Neural progenitor cell (in vitro differentiated cells): ENCODE measurements around the gene CEP170B. TPM values are rescaled to one million over a fixed set of nuclear protein-coding genes. Genes with fewer than 3 reads are reported as not detected.

Experiments used
- DNase-seq: peaks from one replicate; pipeline ENCODE4 v3.0.0-alpha.2; 2016; ENCODE audit warnings: low spot score
- H2AFZ ChIP-seq: fragments of 200-600 bp; sonication (generic); replicated peaks from 2 replicates; pipeline ENCODE4 v1.6.1; 2016; ENCODE audit warnings: antibody characterized with exemption
- H3F3A ChIP-seq: fragments of 200-600 bp; sonication (generic); 2 replicates; pipeline ENCODE4 v1.6.1; 2016; ENCODE audit warnings: antibody characterized with exemption, low read depth
- H3K27ac ChIP-seq: fragments of 200-600 bp; sonication (generic); 2 replicates; pipeline ENCODE4 v1.5.1; 2016; ENCODE audit warnings: mild to moderate bottlenecking
- H3K27me3 ChIP-seq: fragments of 200-600 bp; sonication (generic); 2 replicates; pipeline ENCODE4 v1.6.1; 2016; ENCODE audit warnings: mild to moderate bottlenecking, moderate library complexity
- H3K36me3 ChIP-seq: fragments of 200-600 bp; sonication (generic); 2 replicates; pipeline ENCODE4 v1.5.1; 2016
- H3K4me1 ChIP-seq: fragments of 200-600 bp; sonication (generic); 2 replicates; pipeline ENCODE4 v1.6.1; 2016; ENCODE audit warnings: mixed run types
- H3K4me2 ChIP-seq: fragments of 200-600 bp; sonication (generic); 2 replicates; pipeline ENCODE4 v1.6.1; 2016
- H3K4me3 ChIP-seq: fragments of 200-600 bp; sonication (generic); 2 replicates; pipeline ENCODE4 v1.5.1; 2016
- H3K79me2 ChIP-seq: fragments of 200-600 bp; sonication (generic); 2 replicates; pipeline ENCODE4 v1.6.1; 2016; ENCODE audit warnings: low read depth
- H3K9ac ChIP-seq: fragments of 200-600 bp; sonication (generic); 2 replicates; pipeline ENCODE4 v1.6.1; 2016
- H3K9me3 ChIP-seq: fragments of 200-600 bp; sonication (generic); 2 replicates; pipeline ENCODE4 v1.5.1; 2016; ENCODE audit warnings: low read depth
- H4K20me1 ChIP-seq: fragments of 200-600 bp; sonication (generic); 2 replicates; pipeline ENCODE4 v1.6.1; 2016; ENCODE audit warnings: low read depth
- H3K27ac Mint-ChIP-seq: 3 replicates; pipeline ENCODE4 v1.8.0; 2021; ENCODE audit warnings: mixed read lengths
- H3K27me3 Mint-ChIP-seq: 2 replicates; pipeline ENCODE4 v1.8.0; 2022; ENCODE audit warnings: low read depth, mild to moderate bottlenecking, inconsistent platforms, moderate library complexity, mixed read lengths; ENCODE audit not compliant: insufficient read depth
- H3K36me3 Mint-ChIP-seq: 3 replicates; pipeline ENCODE4 v1.8.0; 2021; ENCODE audit warnings: mixed read lengths
- H3K4me1 Mint-ChIP-seq: 3 replicates; pipeline ENCODE4 v1.8.0; 2021; ENCODE audit warnings: mixed read lengths
- H3K4me3 Mint-ChIP-seq: 3 replicates; pipeline ENCODE4 v1.8.0; 2021; ENCODE audit warnings: mild to moderate bottlenecking, moderate library complexity, mixed read lengths
- H3K9me3 Mint-ChIP-seq: 3 replicates; pipeline ENCODE4 v1.8.0; 2020; ENCODE audit warnings: mixed read lengths
- EZH2 ChIP-seq: fragments of 200-600 bp; sonication (generic); IDR thresholded peaks from 2 replicates; pipeline ENCODE4 v1.6.1; 2017; ENCODE audit warnings: antibody characterized with exemption, mild to moderate bottlenecking, moderate library complexity
- EZH2phosphoT487 ChIP-seq: fragments of 200-600 bp; sonication (generic); IDR thresholded peaks from 2 replicates; pipeline ENCODE4 v1.6.1; 2017; ENCODE audit warnings: antibody characterized with exemption
- total RNA-seq: library from RNA; depleted of rRNA; stranded (reverse); fragments of >200 nt; gene quantifications from 2 replicates; pipeline ENCODE4 v1.2.3, GENCODE V29; 2015; ENCODE audit warnings: low replicate concordance
- TF ChIP-seq, protein P1 (sequence below): fragments of 200-600 bp; sonication (generic); IDR thresholded peaks from 2 replicates; pipeline ENCODE4 v1.5.1; 2017; ENCODE audit warnings: antibody characterized with exemption, mild to moderate bottlenecking

CEP170B gene
- total RNA-seq, 1 donor from 2014 or later: 3.0 TPM

DNA sequence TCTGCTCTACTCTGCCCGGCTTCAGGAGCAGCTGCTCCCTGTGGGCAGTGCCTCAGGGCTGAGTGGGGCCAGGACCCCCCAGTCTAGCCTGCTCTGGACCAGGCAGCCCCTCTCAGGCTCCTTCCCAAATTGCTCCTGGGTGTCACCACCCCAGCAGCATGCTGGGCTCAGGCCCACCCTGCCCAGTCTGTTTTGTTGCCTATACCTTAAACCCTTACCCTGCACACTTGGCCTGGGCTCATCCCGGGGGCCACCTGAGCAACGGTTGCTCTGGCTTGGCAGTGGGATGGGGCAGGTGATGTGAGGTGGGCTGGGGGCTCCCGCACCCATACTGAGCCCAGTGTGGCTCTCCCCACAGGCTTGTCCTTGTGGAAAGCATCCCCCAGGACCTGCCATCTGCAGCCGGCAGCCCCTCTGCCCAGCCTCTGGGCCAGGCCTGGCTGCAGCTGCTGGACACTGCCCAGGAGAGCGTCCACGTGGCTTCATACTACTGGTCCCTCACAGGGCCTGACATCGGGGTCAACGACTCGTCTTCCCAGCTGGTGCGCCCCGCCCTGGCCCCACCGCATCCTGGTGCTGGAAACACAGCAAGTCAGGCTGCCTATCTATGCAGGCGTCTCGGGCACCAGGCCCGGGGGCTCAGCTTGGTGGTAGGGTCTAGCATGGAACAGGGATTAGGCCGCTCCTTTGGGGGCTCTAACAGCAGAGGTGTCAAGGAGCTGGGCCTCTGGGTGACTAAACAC, 63.5 kb downstream of the CEP170B start:
- no peak overlapping the region for H3K27ac Mint-ChIP-seq
- peaks cover 7% of the 10 kb centered on the region for H3F3A ChIP-seq
- H3K4me3 ChIP-seq: no peak overlapping the region
- no peaks in the 10 kb centered on the region for H3K36me3 ChIP-seq
- no peak for DNase-seq
- peaks cover 10% of the 10 kb centered on the region for H4K20me1 ChIP-seq
- peaks cover 13% of the 10 kb centered on the region for H3K4me1 ChIP-seq
- H3K4me3 Mint-ChIP-seq: no peak overlapping the region
- no peaks in the 10 kb centered on the region for H3K79me2 ChIP-seq
- H3K36me3 Mint-ChIP-seq: no peaks in the 10 kb centered on the region
- H3K27me3 ChIP-seq: peaks cover 43% of the 10 kb centered on the region
- H3K9me3 Mint-ChIP-seq: no peaks in the 10 kb centered on the region
- no peaks in the 10 kb centered on the region for H3K4me1 Mint-ChIP-seq
- H3K4me2 ChIP-seq: no peak overlapping the region
- peaks cover 17% of the 10 kb centered on the region for H3K27me3 Mint-ChIP-seq
- no peak overlapping the region for H3K27ac ChIP-seq
- no peak overlapping the region for H3K9ac ChIP-seq
- no peaks in the 10 kb centered on the region for H3K9me3 ChIP-seq
- no peak overlapping the region for H2AFZ ChIP-seq
- no peak for TF ChIP-seq EZH2

DNA sequence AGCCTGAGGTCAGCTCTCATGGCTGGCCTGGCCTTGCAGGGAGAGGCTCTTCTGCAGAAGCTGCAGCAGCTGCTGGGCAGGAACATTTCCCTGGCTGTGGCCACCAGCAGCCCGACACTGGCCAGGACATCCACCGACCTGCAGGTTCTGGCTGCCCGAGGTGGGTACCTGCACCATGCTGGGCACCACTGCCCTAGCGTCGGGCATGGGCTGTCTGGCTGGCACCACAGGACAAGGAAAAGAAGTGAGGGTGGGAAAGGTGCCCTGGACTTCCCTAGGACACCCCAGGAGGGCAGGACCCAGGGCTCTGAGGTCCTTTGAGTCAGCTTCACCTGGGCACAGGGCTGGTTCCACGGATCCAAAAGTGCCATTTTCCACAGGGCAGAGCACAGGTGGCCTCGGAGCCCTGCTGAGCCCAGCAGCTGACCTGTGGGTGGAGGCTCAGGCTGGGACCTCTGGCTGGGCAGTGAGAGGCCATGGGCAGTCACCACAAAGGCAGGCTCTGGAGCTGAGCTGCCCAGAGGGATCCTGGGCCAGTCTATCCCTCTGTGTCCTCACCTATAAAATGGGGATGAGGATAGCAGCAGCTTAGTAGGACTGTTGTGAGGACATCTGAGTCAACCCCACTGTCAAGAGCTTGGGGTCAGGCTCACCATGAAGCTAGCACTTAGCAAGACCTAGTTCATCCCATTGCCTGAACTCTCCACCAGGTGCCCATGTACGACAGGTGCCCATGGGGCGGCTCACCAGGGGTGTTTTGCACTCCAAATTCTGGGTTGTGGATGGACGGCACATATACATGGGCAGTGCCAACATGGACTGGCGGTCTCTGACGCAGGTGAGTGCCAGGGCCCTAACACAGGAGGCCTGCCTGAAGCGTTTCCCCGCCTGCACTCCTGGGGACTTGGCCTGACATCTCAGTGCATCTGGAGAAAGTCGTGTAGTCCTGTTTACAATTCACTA, 64.5 kb downstream of the CEP170B start:
- Mint-ChIP-seq H3K9me3 (no peaks in the 10 kb centered on the region), H3K4me1 (peaks cover 2% of the 10 kb centered on the region), H3K27me3 (peaks cover 21% of the 10 kb centered on the region), H3K4me3 (no peak overlapping the region), H3K27ac (no peak overlapping the region), H3K36me3 (no peaks in the 10 kb centered on the region)
- no peaks in the 10 kb centered on the region for H3K79me2 ChIP-seq
- H4K20me1 ChIP-seq: peaks cover 10% of the 10 kb centered on the region
- no peak overlapping the region for H3K4me2 ChIP-seq
- DNase-seq: no peak
- TF ChIP-seq EZH2 (no peak), EZH2phosphoT487 (no peak)
- H3F3A ChIP-seq: peaks cover 9% of the 10 kb centered on the region
- no peaks in the 10 kb centered on the region for H3K9me3 ChIP-seq
- no peak overlapping the region for H3K27ac ChIP-seq
- no peaks in the 10 kb centered on the region for H3K36me3 ChIP-seq
- no peak overlapping the region for H3K9ac ChIP-seq
- peaks cover 13% of the 10 kb centered on the region for H3K4me1 ChIP-seq
- no peak overlapping the region for H2AFZ ChIP-seq
- H3K4me3 ChIP-seq: no peak overlapping the region
- H3K27me3 ChIP-seq: peaks cover 52% of the 10 kb centered on the region

DNA sequence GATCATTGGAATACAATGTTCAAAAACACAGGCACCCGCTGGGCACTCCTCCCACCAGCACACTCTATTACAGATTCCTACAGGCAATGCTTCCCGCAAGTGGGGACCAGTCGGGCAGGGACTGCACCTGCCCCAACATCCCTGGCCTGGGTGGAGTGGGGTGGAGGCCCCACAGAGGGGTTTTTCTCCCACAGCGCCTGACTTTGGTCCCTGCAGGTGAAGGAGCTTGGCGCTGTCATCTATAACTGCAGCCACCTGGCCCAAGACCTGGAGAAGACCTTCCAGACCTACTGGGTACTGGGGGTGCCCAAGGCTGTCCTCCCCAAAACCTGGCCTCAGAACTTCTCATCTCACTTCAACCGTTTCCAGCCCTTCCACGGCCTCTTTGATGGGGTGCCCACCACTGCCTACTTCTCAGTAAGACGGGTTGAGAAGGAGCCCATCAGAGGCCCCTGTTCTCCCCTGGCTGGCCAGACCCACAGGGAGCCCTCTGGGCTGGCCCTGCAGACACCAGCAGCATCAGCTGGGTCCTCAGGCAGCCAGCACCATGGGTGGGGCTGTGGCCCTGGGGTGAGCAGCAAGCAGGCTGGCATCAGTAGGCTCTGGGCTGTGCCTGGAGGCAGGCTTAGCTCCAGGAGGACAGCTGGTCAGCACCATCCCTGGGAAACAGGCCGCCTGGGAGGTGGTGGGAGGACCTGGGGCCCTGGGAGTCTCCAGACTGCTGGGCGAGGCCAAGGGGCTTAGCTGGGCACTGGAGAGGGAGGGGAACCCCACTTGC, 65.6 kb downstream of the CEP170B start:
- H3K27ac ChIP-seq: no peak overlapping the region
- DNase-seq: no peak
- Mint-ChIP-seq H3K27ac (no peak overlapping the region), H3K4me1 (peaks cover 4% of the 10 kb centered on the region), H3K36me3 (no peaks in the 10 kb centered on the region), H3K27me3 (peaks cover 27% of the 10 kb centered on the region), H3K9me3 (no peaks in the 10 kb centered on the region), H3K4me3 (no peak overlapping the region)
- H2AFZ ChIP-seq: no peak overlapping the region
- H3K4me2 ChIP-seq: no peak overlapping the region
- no peak overlapping the region for H3K4me3 ChIP-seq
- no peak overlapping the region for H3K9ac ChIP-seq
- TF ChIP-seq EZH2 (no peak), EZH2phosphoT487 (no peak)
- TF ChIP-seq, protein P1, sequence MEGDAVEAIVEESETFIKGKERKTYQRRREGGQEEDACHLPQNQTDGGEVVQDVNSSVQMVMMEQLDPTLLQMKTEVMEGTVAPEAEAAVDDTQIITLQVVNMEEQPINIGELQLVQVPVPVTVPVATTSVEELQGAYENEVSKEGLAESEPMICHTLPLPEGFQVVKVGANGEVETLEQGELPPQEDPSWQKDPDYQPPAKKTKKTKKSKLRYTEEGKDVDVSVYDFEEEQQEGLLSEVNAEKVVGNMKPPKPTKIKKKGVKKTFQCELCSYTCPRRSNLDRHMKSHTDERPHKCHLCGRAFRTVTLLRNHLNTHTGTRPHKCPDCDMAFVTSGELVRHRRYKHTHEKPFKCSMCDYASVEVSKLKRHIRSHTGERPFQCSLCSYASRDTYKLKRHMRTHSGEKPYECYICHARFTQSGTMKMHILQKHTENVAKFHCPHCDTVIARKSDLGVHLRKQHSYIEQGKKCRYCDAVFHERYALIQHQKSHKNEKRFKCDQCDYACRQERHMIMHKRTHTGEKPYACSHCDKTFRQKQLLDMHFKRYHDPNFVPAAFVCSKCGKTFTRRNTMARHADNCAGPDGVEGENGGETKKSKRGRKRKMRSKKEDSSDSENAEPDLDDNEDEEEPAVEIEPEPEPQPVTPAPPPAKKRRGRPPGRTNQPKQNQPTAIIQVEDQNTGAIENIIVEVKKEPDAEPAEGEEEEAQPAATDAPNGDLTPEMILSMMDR: no peak
- H3K4me1 ChIP-seq: peaks cover 13% of the 10 kb centered on the region
- no peaks in the 10 kb centered on the region for H3K79me2 ChIP-seq
- H3F3A ChIP-seq: peaks cover 15% of the 10 kb centered on the region
- H3K9me3 ChIP-seq: no peaks in the 10 kb centered on the region
- peaks cover 64% of the 10 kb centered on the region for H3K27me3 ChIP-seq
- no peaks in the 10 kb centered on the region for H3K36me3 ChIP-seq
- H4K20me1 ChIP-seq: peaks cover 10% of the 10 kb centered on the region

DNA sequence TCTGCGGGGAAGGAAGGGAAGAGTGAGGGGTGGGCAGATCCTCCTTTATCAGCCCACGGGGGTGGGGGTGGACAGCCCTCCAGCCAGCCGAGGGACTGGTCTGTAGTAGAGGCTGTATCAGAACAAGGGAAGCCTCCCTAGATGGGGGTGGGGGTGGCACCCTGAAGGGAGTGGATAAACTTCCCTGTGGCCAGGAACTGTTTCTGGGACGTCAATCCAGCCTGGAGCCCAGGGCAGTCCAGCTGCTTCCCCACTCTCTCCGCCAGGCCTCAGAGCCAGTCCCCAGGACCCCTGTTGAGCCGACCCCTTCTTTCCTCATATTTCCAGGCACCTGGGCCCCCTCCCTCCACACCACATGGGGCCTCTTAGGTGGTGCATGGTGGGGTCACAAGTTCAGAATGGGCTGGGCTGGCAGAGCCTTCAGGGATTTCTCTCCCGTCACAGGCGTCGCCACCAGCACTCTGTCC, 66.3 kb downstream of the CEP170B start:
- DNase-seq: no peak
- no peak overlapping the region for H3K4me3 Mint-ChIP-seq
- no peak overlapping the region for H3K4me2 ChIP-seq

More for the DNA sequence above, 66.3 kb downstream of the CEP170B start:
- H3K9me3 Mint-ChIP-seq: no peaks in the 10 kb centered on the region
- H3F3A ChIP-seq: peaks cover 15% of the 10 kb centered on the region
- peaks cover 70% of the 10 kb centered on the region for H3K27me3 ChIP-seq
- TF ChIP-seq, protein P1: no peak
- no peak for TF ChIP-seq EZH2
- TF ChIP-seq EZH2phosphoT487: no peak
- H3K9me3 ChIP-seq: no peaks in the 10 kb centered on the region
- no peaks in the 10 kb centered on the region for H3K36me3 Mint-ChIP-seq
- peaks cover 28% of the 10 kb centered on the region for H3K27me3 Mint-ChIP-seq
- no peak overlapping the region for H3K27ac Mint-ChIP-seq
- H2AFZ ChIP-seq: no peak overlapping the region
- H3K9ac ChIP-seq: no peak overlapping the region
- peaks cover 10% of the 10 kb centered on the region for H4K20me1 ChIP-seq
- no peak overlapping the region for H3K27ac ChIP-seq
- H3K36me3 ChIP-seq: no peaks in the 10 kb centered on the region
- H3K4me1 ChIP-seq: peaks cover 13% of the 10 kb centered on the region
- no peaks in the 10 kb centered on the region for H3K79me2 ChIP-seq
- H3K4me1 Mint-ChIP-seq: peaks cover 4% of the 10 kb centered on the region
- no peak overlapping the region for H3K4me3 ChIP-seq
